ENCODE data around the gene GABARAPL2.

DNA sequence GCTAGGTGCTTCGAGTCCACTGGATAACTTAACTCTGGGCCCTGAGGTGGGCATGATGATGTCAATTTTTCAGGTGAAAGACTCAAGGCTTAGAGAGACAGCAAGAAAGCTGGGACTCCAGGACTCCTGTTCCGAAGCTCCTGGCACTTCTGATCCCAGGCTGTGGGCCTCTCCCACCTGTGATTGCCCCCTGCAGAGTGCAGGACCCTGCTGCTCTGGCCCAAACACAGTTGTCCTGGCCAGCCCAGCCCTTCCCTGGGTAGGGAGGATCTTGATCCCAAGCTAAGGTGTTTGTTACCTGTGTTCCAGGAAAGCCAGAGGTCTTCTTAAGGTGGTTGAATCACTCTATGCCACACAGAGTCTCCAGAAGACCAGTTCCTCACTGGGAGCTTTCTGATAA is 33.4 kb upstream of the GABARAPL2 start:
- TF ChIP-seq ELF4 (IDR thresholded peaks at IDR 0.05): no peak
- no peak for TF ChIP-seq CTBP1 (IDR thresholded peaks at IDR 0.05; ENCODE audit: borderline replicate concordance)
- no peak for TF ChIP-seq ZNF384 (IDR thresholded peaks at IDR 0.05)
- TF ChIP-seq SP1 (IDR thresholded peaks at IDR 0.05): no peak
- TF ChIP-seq TARDBP (IDR thresholded peaks at IDR 0.05): no peak
- no peak for TF ChIP-seq FOXM1 (IDR thresholded peaks at IDR 0.05; ENCODE audit: borderline replicate concordance)
- TF ChIP-seq ARNT (IDR thresholded peaks at IDR 0.05): no peak
- no peak for TF ChIP-seq BHLHE40 (IDR thresholded peaks at IDR 0.05; ENCODE audit: borderline replicate concordance)

Measured in HEK293T (cell line).